ENCODE measurements around the gene HMCN2. TPM values are rescaled to one million over a fixed set of nuclear protein-coding genes. Genes with fewer than 3 reads are reported as not detected.

HMCN2 gene
- total RNA-seq, 1 donor from 2014 or later: 7.8 TPM

DNA sequence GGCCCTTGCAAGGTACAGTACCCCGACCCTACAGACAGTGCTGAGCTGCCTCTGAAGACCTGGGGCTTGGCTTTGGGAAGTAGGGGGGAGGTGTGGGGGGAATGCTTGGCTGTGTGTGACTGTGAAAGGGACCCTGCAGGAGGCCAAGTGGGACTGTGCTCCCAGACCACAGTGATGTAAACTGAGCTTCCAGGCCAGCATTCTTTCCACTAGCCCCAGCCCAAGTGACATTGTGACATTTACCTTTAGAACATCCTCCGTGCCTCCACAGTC lies 31.2 kb downstream of the HMCN2 start:
- Histone ChIP-seq H3K9me3 (no peaks in the 10 kb centered on the region), H3K4me1 (no peaks in the 10 kb centered on the region), H3K27me3 (no peaks in the 10 kb centered on the region), H3K4me3 (no peak overlapping the region), H3K36me3 (no peaks in the 10 kb centered on the region), H3K27ac (no peak overlapping the region)
- no peak for ATAC-seq
- no peak for TF ChIP-seq CTCF (IDR thresholded peaks at IDR 0.05)
- intact Hi-C loops (cut with DNase I): no loop called here
- no peak for DNase-seq

DNA sequence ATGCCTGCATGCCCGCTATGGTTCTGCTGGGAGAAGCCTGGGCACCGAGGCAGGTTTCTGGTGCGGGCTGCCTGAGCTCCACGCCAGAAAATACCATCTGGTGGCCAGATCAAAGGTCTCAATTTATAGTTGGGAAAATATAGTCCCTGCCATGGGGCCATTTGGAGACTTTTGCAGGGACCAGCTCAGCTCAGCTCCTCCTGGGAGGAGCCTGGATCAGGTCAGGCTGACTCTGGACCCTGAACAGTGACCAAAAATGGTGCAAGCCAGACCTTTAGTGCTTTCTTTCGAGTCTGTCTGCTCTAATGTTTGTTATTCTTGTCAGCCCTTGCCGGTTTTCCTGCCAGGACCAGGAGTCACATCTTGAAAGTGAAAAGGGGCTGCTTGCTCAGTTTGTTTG lies 31.8 kb downstream of the HMCN2 start:
- H3K36me3 ChIP-seq: no peaks in the 10 kb centered on the region
- no peaks in the 10 kb centered on the region for H3K9me3 ChIP-seq
- intact Hi-C loops (cut with DNase I): no loop called here
- TF ChIP-seq CTCF (IDR thresholded peaks at IDR 0.05): no peak
- no peak for DNase-seq
- no peak for ATAC-seq
- H3K27me3 ChIP-seq: no peaks in the 10 kb centered on the region
- H3K4me3 ChIP-seq: no peak overlapping the region
- H3K4me1 ChIP-seq: no peaks in the 10 kb centered on the region
- H3K27ac ChIP-seq: no peak overlapping the region

- TF ChIP-seq CTCF (IDR thresholded peaks at IDR 0.05): no peak
- H3K27me3 ChIP-seq: no peaks in the 10 kb centered on the region
- H3K9me3 ChIP-seq: no peaks in the 10 kb centered on the region
- H3K4me1 ChIP-seq: no peaks in the 10 kb centered on the region
- no peaks in the 10 kb centered on the region for H3K36me3 ChIP-seq
- intact Hi-C loops (cut with DNase I): no loop called here
- no peak for ATAC-seq
- no peak overlapping the region for H3K4me3 ChIP-seq
- no peak overlapping the region for H3K27ac ChIP-seq
- no peak for DNase-seq
These were observed 33.2 kb downstream of the HMCN2 start for GRCh38 chr9:130298662-130299279.

GRCh38 chr9:130299785-130300615 lies 34.4 kb downstream of the HMCN2 start:
- no peaks in the 10 kb centered on the region for H3K36me3 ChIP-seq
- no peak overlapping the region for H3K27ac ChIP-seq
- DNase-seq (no peak), ATAC-seq (no peak)
- no peaks in the 10 kb centered on the region for H3K9me3 ChIP-seq
- no peak overlapping the region for H3K4me3 ChIP-seq
- intact Hi-C loops (cut with DNase I): no loop called here
- no peaks in the 10 kb centered on the region for H3K27me3 ChIP-seq
- H3K4me1 ChIP-seq: no peaks in the 10 kb centered on the region
- no peak for TF ChIP-seq CTCF (IDR thresholded peaks at IDR 0.05)

DNA sequence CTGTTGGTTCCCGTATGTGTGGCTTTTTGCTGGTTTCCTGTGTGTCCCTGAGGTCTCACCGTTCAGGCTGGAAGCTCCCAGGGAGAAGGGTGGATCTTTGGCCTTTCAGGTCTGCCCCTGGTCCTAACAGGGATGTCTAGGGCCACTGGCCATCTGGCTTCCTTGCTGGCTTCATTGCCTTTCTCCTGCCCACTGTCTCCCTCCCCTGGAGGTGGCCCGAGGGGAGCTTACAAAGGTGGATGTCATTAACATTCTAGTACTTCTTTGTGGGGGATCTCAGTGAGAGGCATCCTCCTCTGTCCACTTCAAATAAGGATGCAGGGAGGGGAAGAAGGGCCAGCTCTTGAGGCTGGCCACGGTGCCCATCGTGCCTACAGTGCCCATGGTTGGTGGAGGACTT lies 35.2 kb downstream of the HMCN2 start:
- DNase-seq (no peak), ATAC-seq (no peak)
- TF ChIP-seq CTCF (IDR thresholded peaks at IDR 0.05): no peak
- H3K27me3 ChIP-seq: no peaks in the 10 kb centered on the region
- H3K9me3 ChIP-seq: no peaks in the 10 kb centered on the region
- H3K4me3 ChIP-seq: no peak overlapping the region
- H3K27ac ChIP-seq: no peak overlapping the region
- H3K36me3 ChIP-seq: no peaks in the 10 kb centered on the region
- intact Hi-C loops (cut with DNase I): no loop called here
- H3K4me1 ChIP-seq: no peaks in the 10 kb centered on the region
